DMS79 treated with DMSO at 0.1 percent for 48 hours (cell line): ENCODE measurements around the gene HPS5.
"Not testable (repeated sequence)": the region's sequence is repeated elsewhere in the genome, so short reads cannot be mapped to it uniquely, and the experiment has no call there.

Experiments
- DNase-seq: peaks from one replicate; lab custom pipeline; 2025; lab: John Stamatoyannopoulos, UW

HPS5 gene, protein sequence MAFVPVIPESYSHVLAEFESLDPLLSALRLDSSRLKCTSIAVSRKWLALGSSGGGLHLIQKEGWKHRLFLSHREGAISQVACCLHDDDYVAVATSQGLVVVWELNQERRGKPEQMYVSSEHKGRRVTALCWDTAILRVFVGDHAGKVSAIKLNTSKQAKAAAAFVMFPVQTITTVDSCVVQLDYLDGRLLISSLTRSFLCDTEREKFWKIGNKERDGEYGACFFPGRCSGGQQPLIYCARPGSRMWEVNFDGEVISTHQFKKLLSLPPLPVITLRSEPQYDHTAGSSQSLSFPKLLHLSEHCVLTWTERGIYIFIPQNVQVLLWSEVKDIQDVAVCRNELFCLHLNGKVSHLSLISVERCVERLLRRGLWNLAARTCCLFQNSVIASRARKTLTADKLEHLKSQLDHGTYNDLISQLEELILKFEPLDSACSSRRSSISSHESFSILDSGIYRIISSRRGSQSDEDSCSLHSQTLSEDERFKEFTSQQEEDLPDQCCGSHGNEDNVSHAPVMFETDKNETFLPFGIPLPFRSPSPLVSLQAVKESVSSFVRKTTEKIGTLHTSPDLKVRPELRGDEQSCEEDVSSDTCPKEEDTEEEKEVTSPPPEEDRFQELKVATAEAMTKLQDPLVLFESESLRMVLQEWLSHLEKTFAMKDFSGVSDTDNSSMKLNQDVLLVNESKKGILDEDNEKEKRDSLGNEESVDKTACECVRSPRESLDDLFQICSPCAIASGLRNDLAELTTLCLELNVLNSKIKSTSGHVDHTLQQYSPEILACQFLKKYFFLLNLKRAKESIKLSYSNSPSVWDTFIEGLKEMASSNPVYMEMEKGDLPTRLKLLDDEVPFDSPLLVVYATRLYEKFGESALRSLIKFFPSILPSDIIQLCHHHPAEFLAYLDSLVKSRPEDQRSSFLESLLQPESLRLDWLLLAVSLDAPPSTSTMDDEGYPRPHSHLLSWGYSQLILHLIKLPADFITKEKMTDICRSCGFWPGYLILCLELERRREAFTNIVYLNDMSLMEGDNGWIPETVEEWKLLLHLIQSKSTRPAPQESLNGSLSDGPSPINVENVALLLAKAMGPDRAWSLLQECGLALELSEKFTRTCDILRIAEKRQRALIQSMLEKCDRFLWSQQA

GRCh38 chr11:18321969-18322711 is at the start of gene HPS5, which contains the start of gene GTF2H1:
Gene HPS5, minus strand, starts transcription at chr11:18322140. Its CDS starts 4,282 bp downstream, at chr11:18317858.
Gene GTF2H1, plus strand, starts transcription at chr11:18322567. Its CDS starts 10,508 bp downstream, at chr11:18333075.
- DNase-seq = peak; percentile 95

GRCh38 chr11:18371279-18371678 is 49.3 kb upstream of the HPS5 start:
- no peak for DNase-seq

DNA sequence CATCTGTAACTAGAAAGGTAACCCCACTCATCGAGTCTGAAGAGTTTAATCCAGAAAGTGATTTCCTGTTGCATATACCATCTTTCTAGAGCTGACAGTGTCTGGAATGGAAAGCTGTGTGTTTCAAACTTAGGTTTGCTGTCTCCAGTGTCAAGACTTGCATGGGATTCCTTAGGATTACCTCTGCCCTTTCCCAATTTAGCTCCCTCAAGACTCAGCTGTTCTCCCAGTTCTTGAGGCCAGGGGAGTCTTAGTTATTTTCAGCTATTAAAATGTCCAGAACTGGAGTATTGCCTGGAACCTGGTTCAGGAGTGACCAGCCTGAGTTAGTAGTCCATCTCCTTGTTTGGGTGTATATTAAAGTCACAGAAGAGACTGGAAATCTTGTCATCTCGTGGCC is 47.5 kb upstream of the HPS5 start:
- DNase-seq = no peak

DNA sequence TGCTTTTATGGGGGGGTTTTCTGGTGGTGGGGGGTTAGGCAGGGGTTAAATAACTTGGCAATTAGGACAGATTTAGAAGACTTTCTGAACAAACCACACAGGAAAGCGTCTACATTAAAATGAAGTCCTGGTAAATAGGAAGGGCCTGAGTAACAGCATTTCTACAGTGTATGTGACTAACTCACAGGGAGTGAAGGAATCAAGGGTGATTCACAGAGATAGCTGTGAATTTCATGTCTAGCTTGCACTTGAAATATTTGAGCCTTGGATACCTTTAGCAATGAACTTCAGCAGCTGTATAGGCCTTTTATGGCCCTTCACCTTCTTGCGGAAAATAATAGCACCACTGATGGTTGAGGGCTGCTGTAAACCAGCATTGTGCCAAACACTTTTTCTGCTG is 46.3 kb upstream of the HPS5 start:
- no peak for DNase-seq

GRCh38 chr11:18367431-18367830 is 45.5 kb upstream of the HPS5 start:
- no peak for DNase-seq

- no peak for DNase-seq
Observed at GRCh38 chr11:18366286-18366685, 44.3 kb upstream of the HPS5 start.

GRCh38 chr11:18365741-18366140 is 43.8 kb upstream of the HPS5 start:
- DNase-seq = no peak

- no peak for DNase-seq
Observed at GRCh38 chr11:18364495-18365073, 42.6 kb upstream of the HPS5 start.

- no peak for DNase-seq
Observed at GRCh38 chr11:18361154-18361553, 39.2 kb upstream of the HPS5 start.

GRCh38 chr11:18358646-18359045 is 36.7 kb upstream of the HPS5 start:
- no peak for DNase-seq

GRCh38 chr11:18352581-18352980 is 30.6 kb upstream of the HPS5 start:
- DNase-seq = no peak

- DNase-seq = no peak
Observed at GRCh38 chr11:18347471-18348125, 25.7 kb upstream of the HPS5 start.

GRCh38 chr11:18332891-18333290 is 11.0 kb upstream of the HPS5 start:
- no peak for DNase-seq

- DNase-seq = no peak
Observed at GRCh38 chr11:18332302-18332701, 10.4 kb upstream of the HPS5 start.

GRCh38 chr11:18330921-18331320 is 9.0 kb upstream of the HPS5 start:
- DNase-seq = no peak

- no peak for DNase-seq
Observed at GRCh38 chr11:18329196-18329870, 7.4 kb upstream of the HPS5 start.

DNA sequence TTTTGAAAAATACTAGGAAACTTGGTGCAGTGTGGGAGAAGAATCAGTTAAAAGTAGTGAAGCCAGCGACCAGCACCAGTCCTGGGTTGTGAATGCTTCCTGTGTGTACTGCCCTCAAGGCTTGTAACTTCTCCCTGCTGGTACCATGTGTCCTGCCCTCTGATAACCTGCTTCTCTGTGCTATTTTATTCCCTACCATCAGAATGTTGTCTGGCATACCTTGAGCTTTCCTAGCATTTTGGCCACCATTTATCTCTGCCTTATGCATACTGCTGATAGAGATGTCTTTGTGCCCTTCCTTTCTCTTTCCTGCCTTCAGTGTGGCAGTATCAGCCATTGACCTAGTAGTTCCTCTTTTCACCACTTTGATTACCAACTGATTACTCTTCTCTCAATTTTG is 2.4 kb upstream of the HPS5 start:
- DNase-seq = no peak

DNA sequence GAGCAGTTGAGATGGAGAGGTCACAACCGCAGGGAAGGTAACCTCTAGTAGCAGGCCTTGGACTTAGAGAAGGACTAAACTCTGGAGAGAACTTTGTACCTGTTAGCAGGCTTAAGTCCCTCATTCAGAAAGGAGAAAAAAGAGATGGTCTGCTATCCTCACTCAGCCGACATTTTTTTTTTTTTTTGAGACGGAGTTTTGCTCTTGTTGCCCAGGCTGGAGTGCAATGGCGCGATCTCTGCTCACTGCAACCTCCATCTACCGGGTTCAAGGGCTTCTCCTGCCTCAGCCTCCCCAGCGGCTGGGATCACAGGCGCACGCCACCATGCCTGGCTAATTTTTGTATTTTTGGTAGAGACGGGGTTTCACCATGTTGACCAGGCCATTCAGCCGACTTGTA is 1.9 kb upstream of the HPS5 start:
- not testable (repeated sequence) for DNase-seq

DNA sequence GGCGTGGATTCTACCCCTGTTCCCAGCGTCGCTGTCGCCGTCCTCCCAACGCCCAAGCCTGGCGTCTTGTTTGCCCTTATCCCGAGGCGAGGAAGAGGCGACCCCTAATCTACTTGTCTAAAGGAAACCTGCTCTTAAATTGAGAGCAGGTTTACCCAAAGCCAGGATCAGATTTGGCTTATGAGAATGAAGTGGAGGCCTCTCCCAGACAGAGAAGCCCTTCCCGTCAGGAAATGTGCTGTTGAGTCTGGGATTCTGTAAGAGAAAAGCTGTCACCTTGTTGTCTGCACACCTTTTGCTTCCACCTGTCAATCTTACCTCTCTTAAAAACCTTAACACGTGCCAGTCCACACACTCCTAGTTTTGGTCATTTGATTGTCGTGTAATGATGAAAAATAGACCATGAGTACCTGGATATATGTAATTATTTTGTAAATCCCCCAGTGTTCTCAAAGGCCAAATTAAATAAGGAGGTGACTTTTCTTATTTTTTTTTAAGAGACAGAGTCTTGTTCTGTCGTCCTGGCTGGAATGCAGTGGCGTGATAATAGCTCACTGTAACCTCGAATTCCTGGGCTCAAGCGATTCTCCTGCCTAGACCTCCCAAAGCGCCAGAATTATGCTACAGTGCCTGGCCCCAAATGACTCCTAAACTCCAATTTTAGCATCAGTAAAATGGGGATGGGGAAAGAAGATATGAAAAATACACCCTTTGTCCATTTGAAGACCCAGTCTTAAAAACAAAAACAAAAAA is 1.1 kb upstream of the HPS5 start:
- no peak for DNase-seq

GRCh38 chr11:18321578-18321968 is 367 bp downstream of the HPS5 start:
- no peak for DNase-seq
